ENCODE results near the gene HEPACAM. TPM values are rescaled to one million over a fixed set of nuclear protein-coding genes. Genes with fewer than 3 reads are reported as not detected.

HEPACAM gene
- total and polyA plus RNA-seq, 3 donors from 2014 or later = 0.24 to 0.75 (median 0.25) TPM

GRCh38 chr11:124886978-124887666 is 48.7 kb downstream of the HEPACAM start:
- Histone ChIP-seq H3K27ac (no peak overlapping the region), H3K4me1 (peaks cover 27% of the 10 kb centered on the region), H3K9me3 (no peaks in the 10 kb centered on the region), H3K27me3 (no peaks in the 10 kb centered on the region), H3K4me3 (no peak overlapping the region), H3K36me3 (ENCODE audit: low read depth, missing control alignments) (no peaks in the 10 kb centered on the region)
- intact Hi-C loops (cut with DNase I; ENCODE audit: low total_unique reads) = no loop called here
- DNase-seq = no peak
- TF ChIP-seq CTCF (IDR thresholded peaks at IDR 0.05) = no peak
- no peak for TF ChIP-seq POLR2A (IDR thresholded peaks at IDR 0.05)
- WGBS, 2 donors = 91 to 94% methylated on average over 8 to 12 of the region's 12 CpGs

GRCh38 chr11:124886476-124886875 is 49.4 kb downstream of the HEPACAM start:
- no peak overlapping the region for H3K27ac ChIP-seq
- TF ChIP-seq POLR2A (IDR thresholded peaks at IDR 0.05) = no peak
- no peak for TF ChIP-seq CTCF (IDR thresholded peaks at IDR 0.05)
- no peak for DNase-seq
- H3K4me3 ChIP-seq = no peak overlapping the region
- no peaks in the 10 kb centered on the region for H3K9me3 ChIP-seq
- intact Hi-C loops (cut with DNase I; ENCODE audit: low total_unique reads) = no loop called here
- whole genome bisulfite sequencing, 2 donors = 86 to 93% methylated on average over 8 to 11 of the region's 11 CpGs
- peaks cover 24% of the 10 kb centered on the region for H3K4me1 ChIP-seq
- no peaks in the 10 kb centered on the region for H3K27me3 ChIP-seq
- H3K36me3 ChIP-seq (ENCODE audit: low read depth, missing control alignments) = no peaks in the 10 kb centered on the region

GRCh38 chr11:124884869-124885479 is 50.9 kb downstream of the HEPACAM start:
- intact Hi-C loops (cut with DNase I; ENCODE audit: low total_unique reads) = no loop called here
- Histone ChIP-seq H3K4me1 (peaks cover 16% of the 10 kb centered on the region), H3K9me3 (no peaks in the 10 kb centered on the region), H3K27me3 (no peaks in the 10 kb centered on the region), H3K27ac (no peak overlapping the region), H3K4me3 (no peak overlapping the region), H3K36me3 (ENCODE audit: low read depth, missing control alignments) (no peaks in the 10 kb centered on the region)
- WGBS, 2 donors = 56 to 84% methylated on average over 3 to 5 of the region's 5 CpGs
- no peak for TF ChIP-seq CTCF (IDR thresholded peaks at IDR 0.05)
- TF ChIP-seq POLR2A (IDR thresholded peaks at IDR 0.05) = no peak
- DNase-seq = no peak

- no peak for DNase-seq
- Histone ChIP-seq H3K4me1 (peaks cover 16% of the 10 kb centered on the region), H3K27me3 (no peaks in the 10 kb centered on the region), H3K27ac (no peak overlapping the region), H3K9me3 (no peaks in the 10 kb centered on the region), H3K36me3 (ENCODE audit: low read depth, missing control alignments) (no peaks in the 10 kb centered on the region), H3K4me3 (no peak overlapping the region)
- intact Hi-C loops (cut with DNase I; ENCODE audit: low total_unique reads) = no loop called here
- 89 to 100% methylated on average over 1 of the region's 1 CpG for WGBS, 2 donors
- no peak for TF ChIP-seq CTCF (IDR thresholded peaks at IDR 0.05)
- no peak for TF ChIP-seq POLR2A (IDR thresholded peaks at IDR 0.05)
Observed at GRCh38 chr11:124884340-124884739, 51.5 kb downstream of the HEPACAM start.
